HG03558 (cell line): ENCODE data around the gene SIRPB2.
A peak's percentile ranks its signal among the peaks of the same experiment; 100 is the strongest.

ENCODE experiments used
- ATAC-seq: cut with Tn5 transposase; IDR thresholded peaks from one replicate; pipeline ENCODE4 v1.9.1; 2021; ENCODE audit warnings: moderate number of reproducible peaks; ENCODE audit not compliant: unreplicated experiment; ENCODE audit errors: extremely low read depth

Gene SIRPB2

GRCh38 chr20:1473246-1474220, 17.7 kb downstream of the SIRPB2 start:
- ATAC-seq = no peak

GRCh38 chr20:1472556-1473245, 18.5 kb downstream of the SIRPB2 start:
- no peak for ATAC-seq

GRCh38 chr20:1471242-1471641, 20.0 kb downstream of the SIRPB2 start:
- no peak for ATAC-seq

GRCh38 chr20:1469925-1470571, 21.2 kb downstream of the SIRPB2 start:
- ATAC-seq = no peak

- no peak for ATAC-seq
Observed at GRCh38 chr20:1469306-1469905, 21.8 kb downstream of the SIRPB2 start.

GRCh38 chr20:1468117-1468624, 23.0 kb downstream of the SIRPB2 start:
- ATAC-seq = no peak

- no peak for ATAC-seq
Observed at GRCh38 chr20:1467355-1468116, 23.7 kb downstream of the SIRPB2 start.

GRCh38 chr20:1467082-1467354, 24.2 kb downstream of the SIRPB2 start:
- ATAC-seq = no peak

GRCh38 chr20:1466211-1467081, 24.8 kb downstream of the SIRPB2 start, which contains the start of gene NSFL1C:
NSFL1C (minus strand) TSS chr20:1466849; CDS start chr20:1466824, 25 bp downstream.
- peak; percentile 73 for ATAC-seq

- ATAC-seq = no peak
Observed at GRCh38 chr20:1465470-1466210, 25.6 kb downstream of the SIRPB2 start.

- no peak for ATAC-seq
Observed at GRCh38 chr20:1463971-1464570, 27.1 kb downstream of the SIRPB2 start.

- ATAC-seq = no peak
Observed at GRCh38 chr20:1462834-1463233, 28.4 kb downstream of the SIRPB2 start.

GRCh38 chr20:1462001-1462400, 29.2 kb downstream of the SIRPB2 start:
- ATAC-seq = no peak

GRCh38 chr20:1460275-1460674, 30.9 kb downstream of the SIRPB2 start:
- ATAC-seq = no peak

- no peak for ATAC-seq
Observed at GRCh38 chr20:1457992-1458391, 33.2 kb downstream of the SIRPB2 start.

- ATAC-seq = no peak
Observed at GRCh38 chr20:1456300-1456699, 34.9 kb downstream of the SIRPB2 start.

- ATAC-seq = no peak
Observed at GRCh38 chr20:1450926-1451491, 40.2 kb downstream of the SIRPB2 start.
